HL-60 (cell line): ENCODE measurements around the gene CDC42.

Experiments
- GABPA ChIP-seq: IDR thresholded peaks from 2 replicates; pipeline ENCODE4 v1.6.1; 2012; ENCODE audit warnings: low read depth
- POLR2AphosphoS5 ChIP-seq: IDR thresholded peaks from 2 replicates; pipeline ENCODE4 v1.6.1; 2012; ENCODE audit warnings: low read depth
- SPI1 ChIP-seq: IDR thresholded peaks from 2 replicates; pipeline ENCODE4 v1.6.1; 2012; ENCODE audit warnings: low read depth, mild to moderate bottlenecking, borderline replicate concordance
- TF ChIP-seq, protein P1 (sequence below): IDR thresholded peaks from one replicate; pipeline ENCODE4 v1.5.1; 2011; ENCODE audit warnings: low read length, control low read depth, inconsistent platforms; ENCODE audit not compliant: insufficient read depth
- TF ChIP-seq, protein P2 (sequence below): IDR thresholded peaks from 2 replicates; pipeline ENCODE4 v1.6.1; 2012; ENCODE audit warnings: low read depth; ENCODE audit not compliant: insufficient replicate concordance

DNA sequence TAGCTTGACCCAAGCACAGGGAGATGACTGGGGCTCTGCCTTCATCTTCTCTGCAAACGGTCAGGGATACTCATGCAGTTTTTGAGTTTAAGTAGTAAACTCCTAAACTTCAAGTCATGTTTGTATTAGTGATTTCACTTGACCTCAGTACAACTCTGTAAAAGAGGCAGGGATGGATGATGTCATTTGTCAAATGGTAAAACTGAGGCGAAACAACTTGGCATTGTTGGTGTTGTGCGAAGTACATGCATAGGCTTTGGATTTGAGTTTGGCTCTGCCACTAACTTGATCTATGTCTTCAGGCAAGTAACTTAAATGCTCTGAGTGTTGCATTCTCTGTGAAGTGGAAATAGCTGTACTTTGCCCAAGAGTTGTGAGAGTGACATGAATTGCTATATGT lies 47.7 kb downstream of the CDC42 start:
- TF ChIP-seq, protein P1, sequence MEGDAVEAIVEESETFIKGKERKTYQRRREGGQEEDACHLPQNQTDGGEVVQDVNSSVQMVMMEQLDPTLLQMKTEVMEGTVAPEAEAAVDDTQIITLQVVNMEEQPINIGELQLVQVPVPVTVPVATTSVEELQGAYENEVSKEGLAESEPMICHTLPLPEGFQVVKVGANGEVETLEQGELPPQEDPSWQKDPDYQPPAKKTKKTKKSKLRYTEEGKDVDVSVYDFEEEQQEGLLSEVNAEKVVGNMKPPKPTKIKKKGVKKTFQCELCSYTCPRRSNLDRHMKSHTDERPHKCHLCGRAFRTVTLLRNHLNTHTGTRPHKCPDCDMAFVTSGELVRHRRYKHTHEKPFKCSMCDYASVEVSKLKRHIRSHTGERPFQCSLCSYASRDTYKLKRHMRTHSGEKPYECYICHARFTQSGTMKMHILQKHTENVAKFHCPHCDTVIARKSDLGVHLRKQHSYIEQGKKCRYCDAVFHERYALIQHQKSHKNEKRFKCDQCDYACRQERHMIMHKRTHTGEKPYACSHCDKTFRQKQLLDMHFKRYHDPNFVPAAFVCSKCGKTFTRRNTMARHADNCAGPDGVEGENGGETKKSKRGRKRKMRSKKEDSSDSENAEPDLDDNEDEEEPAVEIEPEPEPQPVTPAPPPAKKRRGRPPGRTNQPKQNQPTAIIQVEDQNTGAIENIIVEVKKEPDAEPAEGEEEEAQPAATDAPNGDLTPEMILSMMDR = no peak
- TF ChIP-seq GABPA (no peak), POLR2AphosphoS5 (no peak), SPI1 (no peak)
- TF ChIP-seq, protein P2, sequence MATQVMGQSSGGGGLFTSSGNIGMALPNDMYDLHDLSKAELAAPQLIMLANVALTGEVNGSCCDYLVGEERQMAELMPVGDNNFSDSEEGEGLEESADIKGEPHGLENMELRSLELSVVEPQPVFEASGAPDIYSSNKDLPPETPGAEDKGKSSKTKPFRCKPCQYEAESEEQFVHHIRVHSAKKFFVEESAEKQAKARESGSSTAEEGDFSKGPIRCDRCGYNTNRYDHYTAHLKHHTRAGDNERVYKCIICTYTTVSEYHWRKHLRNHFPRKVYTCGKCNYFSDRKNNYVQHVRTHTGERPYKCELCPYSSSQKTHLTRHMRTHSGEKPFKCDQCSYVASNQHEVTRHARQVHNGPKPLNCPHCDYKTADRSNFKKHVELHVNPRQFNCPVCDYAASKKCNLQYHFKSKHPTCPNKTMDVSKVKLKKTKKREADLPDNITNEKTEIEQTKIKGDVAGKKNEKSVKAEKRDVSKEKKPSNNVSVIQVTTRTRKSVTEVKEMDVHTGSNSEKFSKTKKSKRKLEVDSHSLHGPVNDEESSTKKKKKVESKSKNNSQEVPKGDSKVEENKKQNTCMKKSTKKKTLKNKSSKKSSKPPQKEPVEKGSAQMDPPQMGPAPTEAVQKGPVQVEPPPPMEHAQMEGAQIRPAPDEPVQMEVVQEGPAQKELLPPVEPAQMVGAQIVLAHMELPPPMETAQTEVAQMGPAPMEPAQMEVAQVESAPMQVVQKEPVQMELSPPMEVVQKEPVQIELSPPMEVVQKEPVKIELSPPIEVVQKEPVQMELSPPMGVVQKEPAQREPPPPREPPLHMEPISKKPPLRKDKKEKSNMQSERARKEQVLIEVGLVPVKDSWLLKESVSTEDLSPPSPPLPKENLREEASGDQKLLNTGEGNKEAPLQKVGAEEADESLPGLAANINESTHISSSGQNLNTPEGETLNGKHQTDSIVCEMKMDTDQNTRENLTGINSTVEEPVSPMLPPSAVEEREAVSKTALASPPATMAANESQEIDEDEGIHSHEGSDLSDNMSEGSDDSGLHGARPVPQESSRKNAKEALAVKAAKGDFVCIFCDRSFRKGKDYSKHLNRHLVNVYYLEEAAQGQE = no peak
